GM12878 (cell line): ENCODE measurements around the gene PRM2. TPM values are rescaled to one million over a fixed set of nuclear protein-coding genes. Genes with fewer than 3 reads are reported as not detected.
A peak's percentile ranks its signal among the peaks of the same experiment; 100 is the strongest.

Experiments used
- ATAC-seq: fragments of 200-7000 bp; cut with Tn5 transposase; 3 replicates; pipeline ENCODE4 v1.9.1; 2020; ENCODE audit warnings: mild to moderate bottlenecking, moderate library complexity
- BruUV-seq: library from RNA; stranded (reverse); fragments of 400-500 nt; replicated peaks from 2 replicates; lab custom pipeline; 2021; lab: Mats Ljungman, UMichigan
- CTCF ChIA-PET: fragments of 300-600 bp; sonication (Branson Sonifier 250); formaldehyde crosslinking; extraction: SDS; loops from one replicate; lab custom pipeline; 2021; ENCODE audit warnings: inconsistent platforms; lab: Yijun Ruan, JAX
- POLR2A ChIA-PET: fragments of 350-600 bp; formaldehyde crosslinking; extraction: SDS; loops from one replicate; lab custom pipeline; 2021; ENCODE audit warnings: inconsistent platforms; lab: Charles Lee
- RAD21 ChIA-PET: fragments of 300-600 bp; sonication (Branson Sonifier 250); formaldehyde crosslinking; loops from one replicate; lab custom pipeline; 2023; ENCODE audit warnings: antibody characterized with exemption; ENCODE audit not compliant: unreplicated experiment; lab: Charles Lee
- SMC1A ChIA-PET: fragments of 300-600 bp; sonication (Branson Sonifier 250); formaldehyde crosslinking; loops from one replicate; lab custom pipeline; 2023; ENCODE audit not compliant: unreplicated experiment, uncharacterized antibody; lab: Charles Lee
- DNase-seq: peaks from one replicate; pipeline ENCODE4 v3.0.0-alpha.2; 2011; ENCODE audit warnings: low read depth, low spot score
- FAIRE-seq: peaks from 3 replicates; lab custom pipeline; 2011; peaks lifted over from hg19 to GRCh38; lab: Jason Lieb, UNC
- H2AFZ ChIP-seq: 2 replicates; pipeline ENCODE4 v1.6.0; 2011; ENCODE audit warnings: low read depth, low read length, control low read depth; ENCODE audit not compliant: control insufficient read depth
- H3K27ac ChIP-seq: 2 replicates; pipeline ENCODE4 v1.5.1; 2011; ENCODE audit warnings: control low read depth; ENCODE audit not compliant: control insufficient read depth, insufficient read depth
- H3K27me3 ChIP-seq, 2 experiments: replicated peaks in 1 of 2; 2 replicates each; pipeline versions ENCODE4 v1.6.0 to v1.6.1; 2011; ENCODE audit warnings: low read length in 1 of 2; ENCODE audit not compliant: control insufficient read depth in 2 of 2, insufficient read depth in 2 of 2
- H3K36me3 ChIP-seq, 2 experiments: 2 replicates each; pipeline ENCODE4 v1.5.1; 2011; ENCODE audit warnings: low read length in 1 of 2; ENCODE audit not compliant: control insufficient read depth in 2 of 2, insufficient read depth in 2 of 2
- H3K4me1 ChIP-seq: 2 replicates; pipeline ENCODE4 v1.6.1; 2011; ENCODE audit warnings: mild to moderate bottlenecking, low read length, moderate library complexity, mixed read lengths; ENCODE audit not compliant: control insufficient read depth, insufficient read depth
- H3K4me2 ChIP-seq: 2 replicates; pipeline ENCODE4 v1.6.0; 2011; ENCODE audit warnings: control low read depth; ENCODE audit not compliant: control insufficient read depth, insufficient read depth
- H3K4me3 ChIP-seq: fragments of 200-600 bp; sonication (generic); 2 replicates; pipeline ENCODE4 v1.5.1; 2016
- H3K79me2 ChIP-seq: 2 replicates; pipeline ENCODE4 v1.6.0; 2011; ENCODE audit warnings: low read length; ENCODE audit not compliant: control insufficient read depth, insufficient read depth
- H3K9ac ChIP-seq: 2 replicates; pipeline ENCODE4 v1.8.0; 2011; ENCODE audit warnings: low read length, control low read depth, mixed read lengths; ENCODE audit not compliant: control insufficient read depth, insufficient read depth
- H3K9me3 ChIP-seq: replicated peaks from 3 replicates; pipeline ENCODE4 v1.5.1; 2011; ENCODE audit warnings: mild to moderate bottlenecking, low read length; ENCODE audit not compliant: control insufficient read depth, insufficient read depth
- H4K20me1 ChIP-seq: 2 replicates; pipeline ENCODE4 v1.6.0; 2011; ENCODE audit not compliant: control insufficient read depth, insufficient read depth
- EP300 ChIP-seq, 2 experiments: fragments of 150-350 bp in 1 of 2; IDR thresholded peaks; 2 replicates each; pipeline ENCODE4 v1.6.1; 2011 to 2012; ENCODE audit warnings: low read depth in 2 of 2, low read length in 2 of 2, borderline replicate concordance in 1 of 2, improper control_type of control experiment in 1 of 2, inconsistent platforms in 1 of 2; ENCODE audit not compliant: control insufficient read depth in 1 of 2
- JUNB ChIP-seq: IDR thresholded peaks from 2 replicates; pipeline ENCODE4 v1.6.1; 2016; ENCODE audit warnings: antibody characterized with exemption, mild to moderate bottlenecking
- MTA2 ChIP-seq: fragments of 450-650 bp; IDR thresholded peaks from 2 replicates; pipeline ENCODE4 v1.6.1; 2016; ENCODE audit warnings: low read depth, mild to moderate bottlenecking, moderate library complexity
- SMAD1 ChIP-seq: fragments of 450-650 bp; IDR thresholded peaks from 2 replicates; pipeline ENCODE4 v1.6.1; 2018; ENCODE audit warnings: mild to moderate bottlenecking, low read depth; ENCODE audit not compliant: partially characterized antibody
- SMARCA5 ChIP-seq: fragments of 450-650 bp; IDR thresholded peaks from 2 replicates; pipeline ENCODE4 v1.6.1; 2017; ENCODE audit warnings: mild to moderate bottlenecking
- TCF12 ChIP-seq: IDR thresholded peaks from 2 replicates; pipeline ENCODE4 v1.6.1; 2011; ENCODE audit warnings: low read depth, mild to moderate bottlenecking, low read length
- WGBS: methylation state at CpG from one replicate; pipeline ENCODE4 v1.1.6; 2016; ENCODE audit warnings: low lambda C conversion rate; ENCODE audit not compliant: insufficient replicate concordance, insufficient coverage; ENCODE audit errors: missing lambda C conversion rate; 5-methylcytosine and 5-hydroxymethylcytosine counted together
- in situ Hi-C: fragments of 300-500 bp; cut with MboI; formaldehyde crosslinking; loops from 9 replicates; pipeline ENCODE4 v1.14.3; 2018; ENCODE audit warnings: mixed read lengths
- intact Hi-C: fragments of 100-400 bp; cut with micrococcal nuclease; formaldehyde crosslinking; loops from one replicate; pipeline ENCODE4 v1.14.2; 2022; ENCODE audit not compliant: unreplicated experiment
- polyA plus RNA-seq, 11 experiments: library from polyadenylated mRNA; depleted of rRNA in 4 of 11; unstranded in 6 of 11; stranded (reverse) in 5 of 11; fragments of >200 nt; fragmentation: Nextera tagmentation in 4 of 11; fragmentation: Illumina TruSeq in 1 of 11; extraction: Ambion mirVana in 4 of 11; extraction: Trizol in 1 of 11; gene quantifications; 1 replicate in 1 of 11; 2 replicates in 10 of 11; pipeline versions ENCODE4 v1.2.1 to v1.2.3, GENCODE V29; 2011 to 2016; ENCODE audit warnings: inconsistent platforms in 2 of 11, missing spikeins in 2 of 11, low read depth in 1 of 11
- total RNA-seq, 4 experiments: library from RNA; depleted of rRNA in 3 of 4; stranded (reverse); fragments of >200 nt in 3 of 4; fragmentation: Illumina TruSeq in 1 of 4; extraction: Trizol in 1 of 4; gene quantifications; 2 replicates each; pipeline versions ENCODE4 v1.2.1 to v1.2.3, GENCODE V29; 2013 to 2021
- TF ChIP-seq, protein P1 (sequence below): IDR thresholded peaks from 2 replicates; pipeline ENCODE4 v1.6.1; 2012; ENCODE audit warnings: low read depth, low read length, improper control_type of control experiment

The PRM2 gene
- total and polyA plus RNA-seq, 10 of the 15 experiments (the other 5 are each of a cell fraction or from before 2014, with no cell fraction given): not detected

- 0 out of 4 replicates have a peak, but pooled peaks cover 0 to 3% of the 10 kb centered on the region in 2 experiments for H3K36me3 ChIP-seq
- H3K9ac ChIP-seq: no peak overlapping the region
- H3K4me1 ChIP-seq: peaks cover 21% of the 10 kb centered on the region
- no peaks in the 10 kb centered on the region for H3K27me3 ChIP-seq
- peaks cover 8% of the 10 kb centered on the region for H3K79me2 ChIP-seq
- no TSS peak for BruUV-seq
- ChIA-PET POLR2A (interaction anchor here (1.4 kb wide), 1 partner anchor 12 kb away, joined by 3 read pairs; no protein-coding TSS in a partner anchor), CTCF (interaction anchor here (0.6 to 2.1 kb wide), 4 partner anchors 9 to 1477 kb away, joined by 3 to 6 read pairs (median 4); no protein-coding TSS in a partner anchor), RAD21 (interaction anchor here (1.0 to 3.3 kb wide), 4 partner anchors 12 to 142 kb away, joined by 3 to 13 read pairs (median 4); no protein-coding TSS in a partner anchor), SMC1A (interaction anchor here (0.9 to 3.3 kb wide), 6 partner anchors 12 to 135 kb away, joined by 3 to 15 read pairs (median 5); no protein-coding TSS in a partner anchor)
- H3K4me3 ChIP-seq: no peak overlapping the region
- intact Hi-C loops (no loop called here), in situ Hi-C loops (no loop called here)
- H3K9me3 ChIP-seq: no peaks in the 10 kb centered on the region; the same call in 2 of the 3 replicates
- WGBS: 34% methylated on average over 8 of the region's 8 CpGs
- H3K4me2 ChIP-seq: no peak overlapping the region
- H4K20me1 ChIP-seq: no peaks in the 10 kb centered on the region
- no peak for ATAC-seq
- FAIRE-seq: no peak
- DNase-seq: no peak
- H2AFZ ChIP-seq: no peak overlapping the region; the same call in 1 of the 2 replicates
- H3K27ac ChIP-seq: no peak overlapping the region
- peak; percentile 54; the same call in 1 of the 2 replicates for TF ChIP-seq JUNB
- TF ChIP-seq, protein P1, sequence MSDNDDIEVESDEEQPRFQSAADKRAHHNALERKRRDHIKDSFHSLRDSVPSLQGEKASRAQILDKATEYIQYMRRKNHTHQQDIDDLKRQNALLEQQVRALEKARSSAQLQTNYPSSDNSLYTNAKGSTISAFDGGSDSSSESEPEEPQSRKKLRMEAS: no peak
- TF ChIP-seq TCF12: 0 out of 2 replicates have a peak, but pooled peaks have one; percentile 22
- TF ChIP-seq, all 136 proteins: peak for 2
These were observed 28.1 kb downstream of the PRM2 start for GRCh38 chr16:11248133-11248532.

DNA sequence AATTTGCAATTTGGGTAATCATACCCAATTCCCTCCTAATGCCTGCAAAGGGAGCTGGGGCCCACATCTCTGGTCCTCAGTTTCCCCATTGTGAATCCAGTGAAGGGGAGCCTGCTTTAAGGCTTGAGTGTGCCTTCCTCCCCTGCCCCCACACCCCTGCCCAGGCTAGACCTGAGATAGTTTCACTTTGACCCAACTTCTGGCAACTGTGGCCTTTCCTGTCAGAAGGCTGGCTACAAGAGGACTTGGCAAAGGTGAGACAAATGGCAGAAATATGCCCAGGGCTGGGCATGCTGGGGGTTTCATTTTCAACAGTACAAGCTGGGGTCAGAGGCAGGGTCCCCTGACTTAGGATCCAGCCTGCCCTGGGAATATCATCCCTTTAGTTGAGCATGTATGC, 30.3 kb downstream of the PRM2 start:
- Histone ChIP-seq H3K27me3 (no peaks in the 10 kb centered on the region), H3K27ac (no peak overlapping the region), H3K9ac (no peak overlapping the region), H2AFZ (no peak overlapping the region), H3K36me3 (no peaks in the 10 kb centered on the region), H3K4me1 (peaks cover 10% of the 10 kb centered on the region), H3K9me3 (no peaks in the 10 kb centered on the region; the same call in 2 of the 3 replicates), H3K4me3 (no peak overlapping the region), H3K4me2 (no peak overlapping the region), H3K79me2 (no peaks in the 10 kb centered on the region), H4K20me1 (no peaks in the 10 kb centered on the region)
- DNase-seq (no peak), ATAC-seq (peak; percentile 61), FAIRE-seq (no peak)
- in situ Hi-C loops: no loop called here
- no peak for TF ChIP-seq EP300 (IDR thresholded peaks at IDR 0.05; ENCODE audit: borderline replicate concordance in 1 of 2, control insufficient read depth in 1 of 2, low read depth in 2 of 2, low read length in 2 of 2)
- TF ChIP-seq SMAD1: no peak
- TF ChIP-seq SMARCA5: no peak
- 0 out of 2 replicates have a peak, but pooled peaks have one; percentile 13 for TF ChIP-seq MTA2
- TF ChIP-seq JUNB: peak; percentile 32
- intact Hi-C loops: no loop called here
- CTCF ChIA-PET: interaction anchor here (1.2 kb wide), 1 partner anchor 13 kb away, joined by 4 read pairs; no protein-coding TSS in a partner anchor
- POLR2A ChIA-PET: interaction anchor here (1.4 kb wide), 1 partner anchor 10 kb away, joined by 6 read pairs; no protein-coding TSS in a partner anchor
- SMC1A ChIA-PET: interaction anchor here (1.0 to 3.3 kb wide), 8 partner anchors 9 to 282 kb away, joined by 3 to 15 read pairs (median 4); no protein-coding TSS in a partner anchor
- no TSS peak for BruUV-seq
- RAD21 ChIA-PET: interaction anchor here (0.6 to 3.3 kb wide), 6 partner anchors 10 to 54 kb away, joined by 3 to 13 read pairs (median 4); partner anchors contain the start of gene SOCS1
